NT2/D1 (cell line): ENCODE data around the gene CDH12.

Source experiments
- YY1 ChIP-seq: IDR thresholded peaks from 2 replicates; pipeline ENCODE4 v1.6.1; 2011; ENCODE audit not compliant: insufficient read length, insufficient read depth
- ZNF274 ChIP-seq: IDR thresholded peaks from 2 replicates; pipeline ENCODE4 v1.6.1; 2011; ENCODE audit warnings: mild to moderate bottlenecking, low read depth, low read length

DNA sequence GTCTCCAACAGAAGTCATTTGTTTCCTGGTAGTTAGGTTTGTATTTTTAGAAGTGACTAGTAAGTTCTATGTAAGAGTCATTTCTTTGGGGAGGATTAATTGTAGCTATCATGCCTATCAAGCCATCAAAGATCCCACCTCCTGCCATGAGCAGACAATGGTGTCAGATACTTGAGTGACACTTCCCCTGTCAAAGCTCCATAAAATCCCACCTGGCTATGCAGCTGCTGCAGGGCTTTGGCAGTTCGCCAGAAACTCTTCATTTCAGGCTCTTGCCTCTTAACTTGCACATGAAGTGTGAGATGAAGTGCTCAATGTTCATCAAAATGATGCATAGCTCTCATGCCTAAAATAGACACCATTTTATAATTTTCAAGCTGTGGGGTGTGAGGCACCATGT, 312.1 kb downstream of the CDH12 start:
- TF ChIP-seq ZNF274 (no peak), YY1 (no peak)
